ENCODE data around the gene ADPRH.

The ADPRH gene

GRCh38 chr3:119596398-119596797 is 17.1 kb downstream of the ADPRH start:
- DNase-seq: no peak

DNA sequence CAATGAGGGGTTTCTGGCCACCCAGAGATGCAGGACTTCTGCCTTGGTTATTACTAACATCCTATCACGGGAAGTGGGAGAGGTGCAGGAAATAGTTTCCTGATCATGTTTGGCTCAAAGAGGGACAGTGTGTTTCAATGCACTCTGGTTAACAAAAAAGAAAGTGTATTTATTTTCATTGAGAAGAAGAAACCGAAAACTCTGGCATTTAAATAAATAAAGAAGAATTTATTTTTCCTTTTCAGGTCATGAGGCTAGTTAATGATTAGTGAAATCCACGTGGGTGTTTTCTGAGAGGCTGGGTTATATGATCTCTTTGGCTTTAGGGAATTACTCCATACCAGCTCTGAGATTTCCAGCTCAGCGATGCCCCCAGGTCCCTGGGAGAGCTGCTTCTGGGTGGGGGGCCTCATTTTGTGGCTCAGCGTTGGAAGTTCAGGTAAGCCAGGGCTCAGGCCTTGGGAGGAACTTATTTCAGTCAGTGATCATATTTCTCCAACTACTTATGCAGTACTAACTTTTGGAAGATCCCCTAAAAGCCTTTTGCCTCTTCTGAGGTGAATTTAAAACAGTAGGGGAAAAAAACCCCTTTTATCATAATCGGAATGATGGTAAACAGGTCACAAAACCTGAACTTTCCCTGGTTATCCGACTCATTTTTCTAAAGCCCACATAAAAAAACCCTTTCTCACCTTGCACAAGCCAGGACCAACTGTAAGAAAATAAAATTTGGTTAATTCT is 18.4 kb downstream of the ADPRH start, which contains the start of gene PLA1A:
PLA1A (plus strand) TSS at position 338 of the 741 bp plus-strand sequence; CDS start at position 367, 29 bp downstream.
- no peak for DNase-seq

- DNase-seq: no peak
Measured at GRCh38 chr3:119598410-119599098, 19.3 kb downstream of the ADPRH start.

DNA sequence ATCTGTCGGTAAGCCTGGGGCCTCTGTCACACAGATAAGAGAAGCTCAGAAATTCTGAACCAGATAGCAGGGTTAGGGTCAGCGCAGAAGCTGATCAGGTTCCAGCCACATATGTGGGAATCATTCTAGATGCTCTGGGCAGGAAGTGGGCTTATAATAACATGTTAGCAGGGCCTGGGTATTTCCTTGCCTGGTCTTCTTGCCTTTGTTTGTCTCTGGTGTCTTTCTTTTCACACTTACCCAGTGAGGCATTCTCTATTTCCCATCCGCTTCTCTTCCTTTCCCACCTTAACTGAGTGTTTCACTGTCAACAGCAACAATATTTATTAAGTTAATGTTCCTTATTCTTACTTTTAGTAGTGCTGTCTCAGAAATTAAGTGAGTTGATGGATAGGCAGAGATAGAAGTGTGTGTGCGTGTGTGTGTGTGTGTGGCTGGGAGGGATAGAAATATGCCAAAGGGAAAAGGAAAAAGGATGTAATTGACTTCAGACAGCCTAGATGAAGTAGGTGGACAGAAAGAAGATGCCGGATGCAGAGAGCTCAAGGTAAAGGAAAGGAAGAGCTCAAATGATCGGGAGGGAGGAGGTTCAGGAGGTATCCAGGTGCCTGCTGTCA is 20.4 kb downstream of the ADPRH start:
- no peak for DNase-seq

DNA sequence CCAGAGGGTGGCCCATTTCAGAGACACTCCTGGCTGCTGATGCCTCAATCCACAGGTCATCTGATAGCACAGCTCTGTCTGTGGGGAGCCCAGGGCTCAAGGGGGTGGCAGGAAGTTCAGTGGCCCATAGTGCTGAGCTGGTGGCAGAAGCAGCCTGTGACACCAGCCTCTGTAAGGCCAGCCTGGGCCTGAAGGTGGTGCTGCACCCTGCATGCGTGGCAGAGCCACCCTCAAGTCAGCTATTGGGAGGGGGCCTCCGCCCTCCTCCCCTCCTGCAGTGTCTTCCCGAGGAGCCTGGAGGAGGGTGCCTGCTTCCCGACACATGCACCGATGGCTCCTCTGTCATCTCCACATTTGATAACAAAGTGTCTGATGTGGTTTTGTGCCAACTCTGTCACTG is 21.4 kb downstream of the ADPRH start:
- DNase-seq: no peak

DNA sequence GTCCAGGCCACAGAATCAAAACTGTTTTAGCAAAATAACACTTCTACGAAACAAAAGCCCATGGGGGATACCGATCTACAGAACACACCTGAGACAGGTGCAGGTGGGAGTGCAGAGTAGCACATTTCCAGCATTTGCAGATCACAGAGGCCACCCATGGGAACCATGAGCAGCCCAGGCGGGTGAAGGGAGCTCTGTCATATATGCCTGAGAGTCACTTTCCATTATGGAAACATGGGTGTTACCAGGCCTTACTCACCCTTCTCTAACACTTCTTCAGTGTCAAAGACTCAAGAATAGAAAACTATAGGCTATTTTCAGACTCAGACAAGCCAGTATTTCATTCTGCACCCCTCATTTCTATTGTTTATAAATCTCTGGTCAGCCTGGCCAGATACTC is 21.9 kb downstream of the ADPRH start:
- DNase-seq: no peak

DNA sequence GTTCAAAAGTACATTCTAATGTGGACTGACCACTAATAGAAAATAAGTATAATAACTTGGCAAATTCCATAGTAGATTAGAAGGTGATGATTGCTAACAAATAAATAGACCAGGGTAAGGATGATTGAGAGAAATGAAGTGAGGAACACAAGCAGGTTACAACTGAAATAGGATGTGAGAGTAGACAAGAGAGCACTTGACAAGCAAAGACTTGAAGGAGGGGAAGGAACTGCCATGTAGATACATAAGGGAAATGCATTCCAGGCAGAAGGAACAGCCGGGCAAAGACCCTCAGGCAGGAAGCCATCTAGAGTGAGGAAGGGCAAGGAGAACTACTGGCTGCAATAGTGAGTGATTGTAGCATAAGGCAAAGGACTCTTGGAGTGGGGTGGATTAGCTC is 23.4 kb downstream of the ADPRH start:
- no peak for DNase-seq

- DNase-seq: no peak
Measured at GRCh38 chr3:119604878-119605277, 25.6 kb downstream of the ADPRH start.

DNA sequence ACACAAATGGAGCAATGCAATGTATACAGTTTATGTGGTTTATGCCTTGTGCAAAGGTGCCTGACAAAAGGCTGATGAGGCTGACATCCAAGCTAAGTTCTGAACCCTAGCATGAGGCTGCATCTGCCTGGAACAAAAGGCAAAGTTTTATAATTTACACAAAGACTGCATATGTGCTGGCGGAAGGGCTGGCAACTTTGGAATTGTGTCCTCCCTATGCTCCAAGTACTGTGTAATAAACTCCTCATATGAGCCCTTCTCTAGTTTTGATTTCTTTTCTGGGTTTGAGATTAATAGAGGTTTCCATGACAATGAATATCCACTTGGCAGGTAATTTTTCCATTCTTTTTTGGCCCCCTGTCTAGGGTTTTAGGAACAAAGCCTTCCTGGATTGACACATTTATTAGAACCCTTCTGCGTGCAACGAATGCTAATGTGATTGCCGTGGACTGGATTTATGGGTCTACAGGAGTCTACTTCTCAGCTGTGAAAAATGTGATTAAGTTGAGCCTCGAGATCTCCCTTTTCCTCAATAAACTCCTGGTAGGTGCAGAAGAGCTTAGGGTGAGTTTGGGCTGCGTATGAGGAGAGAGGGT is 29.2 kb downstream of the ADPRH start:
- no peak for DNase-seq

DNA sequence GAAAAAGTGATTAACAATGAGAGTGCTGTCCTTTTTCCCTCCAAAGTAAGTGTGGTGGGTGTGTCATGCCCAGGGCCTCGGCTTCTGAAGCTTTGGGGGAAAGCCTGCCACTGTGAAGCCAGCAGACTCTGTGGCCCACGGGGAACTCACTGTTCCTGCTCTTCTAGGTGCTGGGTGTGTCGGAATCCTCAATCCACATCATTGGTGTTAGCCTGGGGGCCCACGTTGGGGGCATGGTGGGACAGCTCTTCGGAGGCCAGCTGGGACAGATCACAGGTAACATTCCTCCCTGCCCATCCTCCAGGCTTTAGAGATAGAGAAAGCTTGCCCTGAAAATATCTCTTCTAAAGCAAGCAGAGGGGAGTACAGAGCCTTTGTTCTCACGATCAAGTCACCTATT is 30.0 kb downstream of the ADPRH start:
- no peak for DNase-seq

DNA sequence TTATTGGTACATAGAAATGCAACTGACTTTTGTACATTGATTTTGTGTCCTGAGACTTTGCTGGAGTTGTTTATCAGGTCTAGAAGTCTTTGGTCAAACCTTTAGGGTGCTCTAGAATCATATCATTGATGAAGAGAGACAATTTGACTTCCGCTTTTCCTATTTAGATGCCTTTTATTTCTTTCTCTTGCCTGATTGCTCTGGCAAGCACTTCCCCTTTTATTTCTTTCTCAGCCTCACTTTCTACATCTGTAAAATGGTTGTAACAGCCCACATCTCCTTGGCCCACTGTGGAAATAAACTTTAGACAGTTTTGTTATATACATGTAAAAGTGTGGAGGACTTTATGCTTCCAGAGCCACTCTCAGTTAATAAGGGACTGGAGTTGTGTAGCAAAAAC is 32.4 kb downstream of the ADPRH start:
- no peak for DNase-seq

DNA sequence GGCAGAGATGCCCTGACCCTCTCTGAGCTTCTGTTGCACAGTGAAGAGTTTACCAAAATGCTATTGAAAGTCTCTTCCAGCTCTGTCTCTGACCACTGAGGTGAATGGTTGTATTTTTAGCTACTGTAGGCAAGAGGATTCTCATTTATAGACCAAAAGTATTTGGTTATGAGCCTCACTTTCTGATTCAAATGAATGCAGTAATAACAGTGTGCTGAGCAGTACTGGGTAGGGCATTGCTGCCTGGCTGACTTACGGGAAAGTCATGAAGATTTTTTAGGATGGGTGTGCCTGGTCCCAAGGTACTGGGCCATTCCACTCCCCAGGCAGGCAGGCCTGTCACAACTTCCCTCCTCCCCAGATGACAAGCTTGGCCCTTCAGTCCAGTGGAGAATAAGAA is 33.9 kb downstream of the ADPRH start:
- DNase-seq: no peak

GRCh38 chr3:119613872-119614271 is 34.6 kb downstream of the ADPRH start:
- DNase-seq: no peak

- no peak for DNase-seq
Measured at GRCh38 chr3:119616056-119616455, 36.8 kb downstream of the ADPRH start.

DNA sequence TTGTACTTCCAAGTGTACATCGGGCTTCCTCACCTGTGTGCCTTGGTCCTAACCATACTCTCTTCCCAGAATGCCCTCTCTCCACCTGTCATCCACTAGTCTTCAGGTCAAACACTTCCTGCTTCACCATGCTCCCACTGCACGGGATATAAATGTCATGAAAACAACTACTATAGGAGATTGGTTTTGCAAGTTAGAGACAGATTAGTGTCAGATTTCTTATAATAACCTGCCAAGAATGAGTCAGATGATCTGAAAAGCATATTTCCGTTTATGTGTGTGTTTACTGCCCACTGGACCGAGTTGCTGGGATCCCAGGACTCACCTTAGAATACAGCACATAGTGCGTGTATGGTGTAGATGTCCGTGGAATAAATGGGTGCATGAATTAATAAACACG is 39.8 kb downstream of the ADPRH start:
- DNase-seq: no peak

GRCh38 chr3:119620899-119621298 is 41.6 kb downstream of the ADPRH start:
- no peak for DNase-seq

- no peak for DNase-seq
Measured at GRCh38 chr3:119624002-119624720, 44.9 kb downstream of the ADPRH start.

- no peak for DNase-seq
Measured at GRCh38 chr3:119625451-119626153, 46.3 kb downstream of the ADPRH start.

GRCh38 chr3:119626196-119626595 is 46.9 kb downstream of the ADPRH start:
- DNase-seq: no peak

DNA sequence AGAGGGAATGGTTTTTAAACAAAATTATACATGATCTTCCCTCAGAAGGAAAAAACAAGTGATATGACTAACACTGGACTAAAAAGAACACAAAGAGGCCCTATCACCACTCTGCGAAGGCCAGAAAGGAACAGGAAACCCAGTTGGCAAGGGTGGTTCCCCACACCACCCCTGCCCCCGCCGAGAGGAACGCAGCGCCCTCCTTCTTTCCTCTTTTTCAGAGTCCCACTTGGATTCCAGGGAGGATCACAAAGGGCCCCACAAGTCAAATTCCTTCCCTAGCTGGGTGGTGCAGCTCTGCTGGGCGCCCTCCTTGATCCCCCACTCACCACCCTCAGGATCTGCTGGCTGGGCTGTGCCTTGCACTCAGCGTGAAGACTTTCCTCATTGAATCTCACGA is 48.2 kb downstream of the ADPRH start:
- DNase-seq: peak in 1 of 58 donors; percentile 3

GRCh38 chr3:119628390-119628789 is 49.1 kb downstream of the ADPRH start:
- no peak for DNase-seq

Data from anterior cingulate cortex (tissue), 58 donors.